Measurements from ENCODE around the gene PIWIL1. TPM values are rescaled to one million over a fixed set of nuclear protein-coding genes. Genes with fewer than 3 reads are reported as not detected.

The PIWIL1 gene
- total and polyA plus RNA-seq, 2 experiments from 2014 or later = not detected

GRCh38 chr12:130353081-130353480, 15.4 kb downstream of the PIWIL1 start:
- Histone ChIP-seq H3K36me3 (ENCODE audit: insufficient read depth) (no peaks in the 10 kb centered on the region), H4K20me1 (replicated peaks; ENCODE audit: insufficient read depth) (no peaks in the 10 kb centered on the region), H3K27ac (ENCODE audit: low read depth) (no peak overlapping the region), H3K4me3 (no peak overlapping the region), H3K4me1 (ENCODE audit: insufficient read depth) (no peaks in the 10 kb centered on the region), H3K4me2 (no peak overlapping the region), H3F3A (replicated peaks; ENCODE audit: low read depth) (no peaks in the 10 kb centered on the region), H2AFZ (no peak overlapping the region), H3K27me3 (ENCODE audit: insufficient read depth) (no peaks in the 10 kb centered on the region), H3K9me2 (ENCODE audit: insufficient read depth) (no peaks in the 10 kb centered on the region), H3K79me2 (replicated peaks; ENCODE audit: insufficient read depth) (no peaks in the 10 kb centered on the region)
- no peaks in the 10 kb centered on the region for H3K4me1 Mint-ChIP-seq
- no peak overlapping the region for H3K4me3 Mint-ChIP-seq
- no peak for TF ChIP-seq STAT1 (IDR thresholded peaks at IDR 0.05; ENCODE audit: unreplicated experiment)
- no peak for TF ChIP-seq ETS1 (IDR thresholded peaks at IDR 0.05)
- TF ChIP-seq REST (IDR thresholded peaks at IDR 0.05; ENCODE audit: unreplicated experiment) = no peak
- no peak for TF ChIP-seq ZNF114 (CRISPR knock-in tag; IDR thresholded peaks at IDR 0.05)
- no peak for TF ChIP-seq ZNF462 (CRISPR knock-in tag; IDR thresholded peaks at IDR 0.05)
- TF ChIP-seq POLR2AphosphoS5 (IDR thresholded peaks at IDR 0.05; ENCODE audit: low read depth) = no peak
- no peak for TF ChIP-seq NANOG (IDR thresholded peaks at IDR 0.05; ENCODE audit: borderline replicate concordance)
- TF ChIP-seq, protein P1, sequence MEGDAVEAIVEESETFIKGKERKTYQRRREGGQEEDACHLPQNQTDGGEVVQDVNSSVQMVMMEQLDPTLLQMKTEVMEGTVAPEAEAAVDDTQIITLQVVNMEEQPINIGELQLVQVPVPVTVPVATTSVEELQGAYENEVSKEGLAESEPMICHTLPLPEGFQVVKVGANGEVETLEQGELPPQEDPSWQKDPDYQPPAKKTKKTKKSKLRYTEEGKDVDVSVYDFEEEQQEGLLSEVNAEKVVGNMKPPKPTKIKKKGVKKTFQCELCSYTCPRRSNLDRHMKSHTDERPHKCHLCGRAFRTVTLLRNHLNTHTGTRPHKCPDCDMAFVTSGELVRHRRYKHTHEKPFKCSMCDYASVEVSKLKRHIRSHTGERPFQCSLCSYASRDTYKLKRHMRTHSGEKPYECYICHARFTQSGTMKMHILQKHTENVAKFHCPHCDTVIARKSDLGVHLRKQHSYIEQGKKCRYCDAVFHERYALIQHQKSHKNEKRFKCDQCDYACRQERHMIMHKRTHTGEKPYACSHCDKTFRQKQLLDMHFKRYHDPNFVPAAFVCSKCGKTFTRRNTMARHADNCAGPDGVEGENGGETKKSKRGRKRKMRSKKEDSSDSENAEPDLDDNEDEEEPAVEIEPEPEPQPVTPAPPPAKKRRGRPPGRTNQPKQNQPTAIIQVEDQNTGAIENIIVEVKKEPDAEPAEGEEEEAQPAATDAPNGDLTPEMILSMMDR (conservative IDR thresholded peaks at IDR 0.05; ENCODE audit: low read depth in 2 of 2) = no peak
- no peak for TF ChIP-seq EZH2phosphoT487 (IDR thresholded peaks at IDR 0.05; ENCODE audit: unreplicated experiment)
- no peak for TF ChIP-seq JUNB (IDR thresholded peaks at IDR 0.05; ENCODE audit: unreplicated experiment)
- TF ChIP-seq ZNF331 (CRISPR knock-in tag; IDR thresholded peaks at IDR 0.05; ENCODE audit: low read depth) = no peak
- TF ChIP-seq EZH2 (IDR thresholded peaks at IDR 0.05; ENCODE audit: low read depth, unreplicated experiment) = no peak
- TF ChIP-seq CREB1 (CRISPR knock-in tag; IDR thresholded peaks at IDR 0.05; ENCODE audit: low read depth) = no peak
- no peak for DNase-seq (ENCODE audit: low spot score)
- peaks cover 98% of the 10 kb centered on the region for H3K9me3 Mint-ChIP-seq
- peaks cover 2% of the 10 kb centered on the region for H3K27me3 Mint-ChIP-seq (ENCODE audit: insufficient read depth, low read depth, poor library complexity)
- H3K36me3 Mint-ChIP-seq (ENCODE audit: low read depth) = peaks cover 46% of the 10 kb centered on the region
- H3K27ac Mint-ChIP-seq = no peak overlapping the region
- ATAC-seq = no peak
